A673 (cell line): ENCODE measurements around the gene CSGALNACT2. TPM values are rescaled to one million over a fixed set of nuclear protein-coding genes. Genes with fewer than 3 reads are reported as not detected.

Source experiments
- BruUV-seq: library from RNA; stranded (reverse); fragments of 400-500 nt; replicated peaks from 2 replicates; lab custom pipeline; 2021; lab: Mats Ljungman, UMichigan
- CTCF ChIA-PET: fragments of 300-600 bp; sonication (Branson Sonifier 250); formaldehyde crosslinking; loops from one replicate; lab custom pipeline; 2022; ENCODE audit warnings: antibody characterized with exemption; lab: Charles Lee
- POLR2A ChIA-PET: fragments of 300-600 bp; sonication (Branson Sonifier 250); formaldehyde crosslinking; loops from one replicate; lab custom pipeline; 2022; ENCODE audit warnings: antibody characterized with exemption; ENCODE audit not compliant: low non-redundant PET; lab: Charles Lee
- DNase-seq: peaks from one replicate; pipeline ENCODE4 v3.0.0-alpha.2; 2015; ENCODE audit warnings: low spot score
- H3K27ac ChIP-seq: fragments of 200-600 bp; sonication (generic); 2 replicates; pipeline ENCODE4 v1.5.1; 2016; ENCODE audit warnings: mixed run types, low read depth, mild to moderate bottlenecking, mixed read lengths, antibody characterized with exemption, low read length; ENCODE audit not compliant: poor library complexity, severe bottlenecking
- H3K27me3 ChIP-seq: fragments of 200-600 bp; sonication (generic); replicated peaks from 2 replicates; pipeline ENCODE4 v1.6.1; 2017; ENCODE audit warnings: mixed run types, low read depth, mild to moderate bottlenecking, mixed read lengths, antibody characterized with exemption, low read length; ENCODE audit not compliant: insufficient read depth, poor library complexity
- H3K36me3 ChIP-seq: fragments of 200-600 bp; sonication (generic); 2 replicates; pipeline ENCODE4 v1.6.1; 2016; ENCODE audit warnings: mixed run types, mild to moderate bottlenecking, mixed read lengths, antibody characterized with exemption, low read length; ENCODE audit not compliant: insufficient read depth, poor library complexity, severe bottlenecking
- H3K4me1 ChIP-seq: fragments of 200-600 bp; sonication (generic); 2 replicates; pipeline ENCODE4 v1.6.1; 2017; ENCODE audit warnings: mixed run types, mild to moderate bottlenecking, mixed read lengths, antibody characterized with exemption, low read length; ENCODE audit not compliant: insufficient read depth, poor library complexity, severe bottlenecking
- H3K4me3 ChIP-seq: fragments of 200-600 bp; sonication (generic); 2 replicates; pipeline ENCODE4 v1.5.1; 2016; ENCODE audit warnings: low read depth, mixed run types, mild to moderate bottlenecking, mixed read lengths, low read length; ENCODE audit not compliant: poor library complexity, severe bottlenecking
- H3K9me3 ChIP-seq: fragments of 200-600 bp; sonication (generic); 2 replicates; pipeline ENCODE4 v1.6.1; 2016; ENCODE audit warnings: mixed run types, low read depth, mild to moderate bottlenecking, mixed read lengths, antibody characterized with exemption, low read length; ENCODE audit not compliant: poor library complexity, severe bottlenecking
- EZH2 ChIP-seq: fragments of 200-600 bp; sonication (generic); IDR thresholded peaks from 2 replicates; pipeline ENCODE4 v1.6.1; 2017; ENCODE audit warnings: borderline replicate concordance, low read depth, mild to moderate bottlenecking, mixed read lengths, antibody characterized with exemption, low read length; ENCODE audit not compliant: poor library complexity, severe bottlenecking
- intact Hi-C: fragments of 100-400 bp; cut with micrococcal nuclease; formaldehyde crosslinking; loops from one replicate; pipeline ENCODE4 v1.10.0; 2022; ENCODE audit not compliant: unreplicated experiment
- total RNA-seq: library from RNA; stranded (reverse); gene quantifications from 2 replicates; pipeline ENCODE4 v1.2.3, GENCODE V29; 2021
- TF ChIP-seq, protein P1 (sequence below): fragments of 300-800, 200-600 bp; sonication (generic); conservative IDR thresholded peaks from 2 replicates; pipeline ENCODE4 v1.5.1; 2017; ENCODE audit warnings: low read depth, mild to moderate bottlenecking, antibody characterized with exemption, low read length, moderate library complexity, mixed read lengths

CSGALNACT2 gene
- total RNA-seq, 1 experiment from 2014 or later: 18.6 TPM

- no peaks in the 10 kb centered on the region for H3K4me1 ChIP-seq
- ChIA-PET CTCF (no interaction called here), POLR2A (no interaction called here)
- no peak overlapping the region for H3K27ac ChIP-seq
- H3K27me3 ChIP-seq: peaks cover 38% of the 10 kb centered on the region
- H3K4me3 ChIP-seq: no peak overlapping the region
- no peaks in the 10 kb centered on the region for H3K36me3 ChIP-seq
- intact Hi-C loops: no loop called here
- DNase-seq: no peak
- H3K9me3 ChIP-seq: no peaks in the 10 kb centered on the region
- TF ChIP-seq, protein P1, sequence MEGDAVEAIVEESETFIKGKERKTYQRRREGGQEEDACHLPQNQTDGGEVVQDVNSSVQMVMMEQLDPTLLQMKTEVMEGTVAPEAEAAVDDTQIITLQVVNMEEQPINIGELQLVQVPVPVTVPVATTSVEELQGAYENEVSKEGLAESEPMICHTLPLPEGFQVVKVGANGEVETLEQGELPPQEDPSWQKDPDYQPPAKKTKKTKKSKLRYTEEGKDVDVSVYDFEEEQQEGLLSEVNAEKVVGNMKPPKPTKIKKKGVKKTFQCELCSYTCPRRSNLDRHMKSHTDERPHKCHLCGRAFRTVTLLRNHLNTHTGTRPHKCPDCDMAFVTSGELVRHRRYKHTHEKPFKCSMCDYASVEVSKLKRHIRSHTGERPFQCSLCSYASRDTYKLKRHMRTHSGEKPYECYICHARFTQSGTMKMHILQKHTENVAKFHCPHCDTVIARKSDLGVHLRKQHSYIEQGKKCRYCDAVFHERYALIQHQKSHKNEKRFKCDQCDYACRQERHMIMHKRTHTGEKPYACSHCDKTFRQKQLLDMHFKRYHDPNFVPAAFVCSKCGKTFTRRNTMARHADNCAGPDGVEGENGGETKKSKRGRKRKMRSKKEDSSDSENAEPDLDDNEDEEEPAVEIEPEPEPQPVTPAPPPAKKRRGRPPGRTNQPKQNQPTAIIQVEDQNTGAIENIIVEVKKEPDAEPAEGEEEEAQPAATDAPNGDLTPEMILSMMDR: 0 out of 2 replicates have a peak, but pooled peaks have one; percentile 18
- peak; percentile 29 for TF ChIP-seq EZH2
- no TSS peak for BruUV-seq
These were observed 92.1 kb downstream of the CSGALNACT2 start for GRCh38 chr10:43230101-43230908.

GRCh38 chr10:43230909-43231522 is 92.8 kb downstream of the CSGALNACT2 start:
- BruUV-seq: no TSS peak
- TF ChIP-seq, protein P1: no peak
- TF ChIP-seq EZH2: no peak
- H3K27me3 ChIP-seq: peaks cover 38% of the 10 kb centered on the region
- intact Hi-C loops: no loop called here
- H3K27ac ChIP-seq: no peak overlapping the region
- no peak for DNase-seq
- H3K36me3 ChIP-seq: no peaks in the 10 kb centered on the region
- no peaks in the 10 kb centered on the region for H3K9me3 ChIP-seq
- H3K4me3 ChIP-seq: no peak overlapping the region
- ChIA-PET CTCF (no interaction called here), POLR2A (no interaction called here)
- no peaks in the 10 kb centered on the region for H3K4me1 ChIP-seq

DNA sequence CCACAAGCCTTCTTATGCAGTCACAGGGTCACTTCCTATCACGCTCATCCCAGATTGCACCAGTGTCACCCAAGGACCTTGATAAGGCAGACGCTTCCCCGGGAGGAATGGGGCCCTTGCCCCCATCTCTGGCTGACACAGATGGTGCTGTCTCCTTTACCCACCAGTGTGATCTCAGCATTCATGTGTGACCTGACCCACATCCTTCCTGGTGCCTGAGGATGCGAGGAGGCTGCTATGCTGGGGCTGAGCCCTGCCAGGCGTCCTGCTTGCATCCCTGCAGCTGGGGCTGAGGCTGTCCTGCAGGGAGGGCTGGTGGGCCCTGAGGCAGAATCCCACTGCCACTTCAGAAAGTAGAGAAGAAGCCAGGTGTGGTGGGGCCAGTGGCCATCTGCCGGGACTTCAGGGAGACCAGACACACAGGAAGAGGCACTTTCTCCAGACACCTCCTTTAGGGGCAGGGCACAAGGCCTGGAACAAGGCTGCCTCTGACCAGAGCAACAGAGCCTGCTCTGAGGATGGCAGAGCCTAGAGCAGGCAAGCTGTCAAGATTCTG is 93.4 kb downstream of the CSGALNACT2 start:
- H3K27ac ChIP-seq: no peak overlapping the region
- BruUV-seq: no TSS peak
- H3K9me3 ChIP-seq: no peaks in the 10 kb centered on the region
- H3K27me3 ChIP-seq: peaks cover 38% of the 10 kb centered on the region
- POLR2A ChIA-PET: no interaction called here
- intact Hi-C loops: no loop called here
- H3K4me1 ChIP-seq: no peaks in the 10 kb centered on the region
- no peaks in the 10 kb centered on the region for H3K36me3 ChIP-seq
- no peak for DNase-seq
- CTCF ChIA-PET: no interaction called here
- no peak overlapping the region for H3K4me3 ChIP-seq
- TF ChIP-seq, protein P1: no peak
- no peak for TF ChIP-seq EZH2
